ENCODE measurements around the gene PTPRM. TPM values are rescaled to one million over a fixed set of nuclear protein-coding genes. Genes with fewer than 3 reads are reported as not detected.

The PTPRM gene
- total RNA-seq, 1 experiment from 2014 or later: 14.5 TPM

DNA sequence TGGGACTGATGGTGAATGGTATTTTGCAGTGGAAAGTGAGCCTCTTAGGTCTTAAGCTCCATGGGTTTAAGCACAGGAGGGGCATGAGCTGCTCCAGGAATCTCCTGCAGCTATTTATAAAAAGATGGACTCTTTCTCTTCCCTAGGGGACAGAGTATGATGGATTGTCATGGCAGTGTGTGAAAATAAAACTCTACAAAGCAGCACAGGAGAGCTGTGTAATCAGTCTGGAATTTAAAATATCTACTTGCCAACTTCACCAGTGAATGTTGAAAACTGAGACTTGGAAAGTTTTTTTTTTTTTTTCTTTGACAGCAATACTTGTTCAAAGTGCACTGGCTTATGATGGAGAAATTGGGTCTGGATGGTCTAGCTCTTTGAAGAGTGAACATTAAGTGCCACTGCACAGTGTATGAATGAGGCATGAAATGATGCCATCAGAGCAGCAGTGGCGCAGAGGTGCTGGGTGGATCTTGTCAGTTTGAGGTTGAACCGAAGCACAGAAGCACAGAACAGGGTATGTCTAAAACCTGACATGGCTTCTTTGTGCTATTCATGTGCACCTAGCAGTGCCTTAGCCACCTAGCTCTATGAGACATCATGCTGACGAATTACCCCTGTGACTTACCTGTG lies 245.4 kb downstream of the PTPRM start:
- no peak for ATAC-seq
- H3K27ac ChIP-seq (ENCODE audit: low read depth, low read length): no peak overlapping the region
- CTCF ChIA-PET: no interaction called here

DNA sequence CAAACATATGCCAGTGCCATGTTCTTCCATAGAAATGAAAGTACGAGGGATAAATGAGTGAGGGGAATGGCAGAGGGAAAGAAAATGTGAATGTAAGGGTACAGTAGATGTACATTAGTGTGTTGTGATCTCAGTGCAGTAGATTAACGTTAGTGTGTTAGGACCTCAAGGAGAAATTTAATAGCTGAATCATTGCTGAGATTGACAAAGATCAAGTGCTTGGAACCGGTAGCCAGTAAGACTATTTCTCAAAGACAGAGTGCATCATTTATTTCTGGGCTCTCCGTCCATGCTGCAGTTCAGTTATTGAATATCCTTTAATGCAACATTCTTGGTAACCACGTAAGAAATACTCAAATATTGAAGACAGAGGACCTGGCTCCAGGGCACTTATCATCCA lies 246.0 kb downstream of the PTPRM start:
- no peak overlapping the region for H3K4me2 ChIP-seq (ENCODE audit: low read length)
- ATAC-seq: no peak
- H3K4me3 ChIP-seq (replicated peaks in 1 of 2; ENCODE audit: low read depth in 1 of 2, low read length in 2 of 2): no peak overlapping the region
- H3K9me3 ChIP-seq (ENCODE audit: control insufficient read depth in 1 of 2, insufficient read depth in 1 of 2, low read depth in 1 of 2, low read length in 2 of 2): peaks cover 15 to 17% of the 10 kb centered on the region in 2 experiments; a peak in 3 of 4 replicates
- H3K4me1 ChIP-seq (ENCODE audit: control insufficient read depth in 1 of 2, insufficient read depth in 2 of 2, low read length in 2 of 2): peaks cover 2 to 8% of the 10 kb centered on the region in 2 experiments; a peak in 2 of 4 replicates
- RAD21 ChIA-PET (ENCODE audit: low non-redundant PET in 1 of 2, low total read pairs in 2 of 2, uncharacterized antibody in 2 of 2, unreplicated experiment in 2 of 2): no interaction called here
- H4K20me1 ChIP-seq (ENCODE audit: insufficient read depth): no peaks in the 10 kb centered on the region
- 0 out of 2 replicates have a peak, but pooled peaks cover 8% of the 10 kb centered on the region for H3K27me3 ChIP-seq (ENCODE audit: insufficient read depth, low read length)
- H3K27ac ChIP-seq (ENCODE audit: low read depth, low read length): no peak overlapping the region
- TF ChIP-seq ZFX (IDR thresholded peaks at IDR 0.05): no peak
- no peak for TF ChIP-seq TCF7L2 (IDR thresholded peaks at IDR 0.05; ENCODE audit: borderline replicate concordance, extremely low read depth, insufficient read depth, insufficient read length)
- no peak for TF ChIP-seq FOSL1 (IDR thresholded peaks at IDR 0.05; ENCODE audit: low read depth)
- no peak for TF ChIP-seq EZH2phosphoT487 (IDR thresholded peaks at IDR 0.05; ENCODE audit: borderline replicate concordance)
- no peak for TF ChIP-seq CEBPB (IDR thresholded peaks at IDR 0.05; ENCODE audit: low read depth)
- TF ChIP-seq YY1 (IDR thresholded peaks at IDR 0.05; ENCODE audit: extremely low read depth, insufficient replicate concordance, low read depth, low read length): no peak
- no peak for TF ChIP-seq JUND (IDR thresholded peaks at IDR 0.05)
- TF ChIP-seq, protein P1, sequence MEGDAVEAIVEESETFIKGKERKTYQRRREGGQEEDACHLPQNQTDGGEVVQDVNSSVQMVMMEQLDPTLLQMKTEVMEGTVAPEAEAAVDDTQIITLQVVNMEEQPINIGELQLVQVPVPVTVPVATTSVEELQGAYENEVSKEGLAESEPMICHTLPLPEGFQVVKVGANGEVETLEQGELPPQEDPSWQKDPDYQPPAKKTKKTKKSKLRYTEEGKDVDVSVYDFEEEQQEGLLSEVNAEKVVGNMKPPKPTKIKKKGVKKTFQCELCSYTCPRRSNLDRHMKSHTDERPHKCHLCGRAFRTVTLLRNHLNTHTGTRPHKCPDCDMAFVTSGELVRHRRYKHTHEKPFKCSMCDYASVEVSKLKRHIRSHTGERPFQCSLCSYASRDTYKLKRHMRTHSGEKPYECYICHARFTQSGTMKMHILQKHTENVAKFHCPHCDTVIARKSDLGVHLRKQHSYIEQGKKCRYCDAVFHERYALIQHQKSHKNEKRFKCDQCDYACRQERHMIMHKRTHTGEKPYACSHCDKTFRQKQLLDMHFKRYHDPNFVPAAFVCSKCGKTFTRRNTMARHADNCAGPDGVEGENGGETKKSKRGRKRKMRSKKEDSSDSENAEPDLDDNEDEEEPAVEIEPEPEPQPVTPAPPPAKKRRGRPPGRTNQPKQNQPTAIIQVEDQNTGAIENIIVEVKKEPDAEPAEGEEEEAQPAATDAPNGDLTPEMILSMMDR (IDR thresholded peaks at IDR 0.05 in 2 of 3, conservative IDR thresholded peaks at IDR 0.05 in 1 of 3; ENCODE audit: borderline replicate concordance in 1 of 3, insufficient read depth in 1 of 3, low read depth in 2 of 3, low read length in 2 of 3): no peak
- TF ChIP-seq, protein P2, sequence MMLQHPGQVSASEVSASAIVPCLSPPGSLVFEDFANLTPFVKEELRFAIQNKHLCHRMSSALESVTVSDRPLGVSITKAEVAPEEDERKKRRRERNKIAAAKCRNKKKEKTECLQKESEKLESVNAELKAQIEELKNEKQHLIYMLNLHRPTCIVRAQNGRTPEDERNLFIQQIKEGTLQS (IDR thresholded peaks at IDR 0.05): no peak
- TF ChIP-seq, protein P3, sequence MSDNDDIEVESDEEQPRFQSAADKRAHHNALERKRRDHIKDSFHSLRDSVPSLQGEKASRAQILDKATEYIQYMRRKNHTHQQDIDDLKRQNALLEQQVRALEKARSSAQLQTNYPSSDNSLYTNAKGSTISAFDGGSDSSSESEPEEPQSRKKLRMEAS (IDR thresholded peaks at IDR 0.05): no peak
- TF ChIP-seq RAD21 (IDR thresholded peaks at IDR 0.05; ENCODE audit: low read depth): no peak
- no peak for TF ChIP-seq SIN3A (IDR thresholded peaks at IDR 0.05; ENCODE audit: low read depth)
- POLR2A ChIA-PET: no interaction called here
- CTCF ChIA-PET: no interaction called here
- no peaks in the 10 kb centered on the region for H3K36me3 ChIP-seq (ENCODE audit: control insufficient read depth in 1 of 2, insufficient read depth in 2 of 2, low read length in 2 of 2)
- no peak for DNase-seq (ENCODE audit: low read depth, low spot score)
- no peaks in the 10 kb centered on the region for H3K9me2 ChIP-seq (ENCODE audit: insufficient read depth)
- intact Hi-C loops (cut with micrococcal nuclease): no loop called here
- no peak overlapping the region for H3K9ac ChIP-seq (ENCODE audit: low read length)
- no TSS peak for BruUV-seq (replicated peaks)
- no peak overlapping the region for H2AFZ ChIP-seq (ENCODE audit: low read depth, low read length, poor library complexity, severe bottlenecking)
- no peaks in the 10 kb centered on the region for H3K79me2 ChIP-seq (ENCODE audit: insufficient read depth, low read length)

More for the DNA sequence above, 245.4 kb downstream of the PTPRM start:
- intact Hi-C loops (cut with micrococcal nuclease): no loop called here
- BruUV-seq (replicated peaks): no TSS peak
- no peak overlapping the region for H3K4me3 ChIP-seq (replicated peaks in 1 of 2; ENCODE audit: low read depth in 1 of 2, low read length in 2 of 2)
- no peak overlapping the region for H3K4me2 ChIP-seq (ENCODE audit: low read length)
- no peaks in the 10 kb centered on the region for H4K20me1 ChIP-seq (ENCODE audit: insufficient read depth)
- no peak overlapping the region for H2AFZ ChIP-seq (ENCODE audit: low read depth, low read length, poor library complexity, severe bottlenecking)
- H3K79me2 ChIP-seq (ENCODE audit: insufficient read depth, low read length): no peaks in the 10 kb centered on the region
- no peaks in the 10 kb centered on the region for H3K9me2 ChIP-seq (ENCODE audit: insufficient read depth)
- DNase-seq (ENCODE audit: low read depth, low spot score): no peak
- ChIA-PET POLR2A (no interaction called here), RAD21 (ENCODE audit: low non-redundant PET in 1 of 2, low total read pairs in 2 of 2, uncharacterized antibody in 2 of 2, unreplicated experiment in 2 of 2) (no interaction called here)
- no peak overlapping the region for H3K9ac ChIP-seq (ENCODE audit: low read length)
- H3K9me3 ChIP-seq (ENCODE audit: control insufficient read depth in 1 of 2, insufficient read depth in 1 of 2, low read depth in 1 of 2, low read length in 2 of 2): peaks cover 15 to 17% of the 10 kb centered on the region in 2 experiments; a peak in 3 of 4 replicates
- TF ChIP-seq ZFX (IDR thresholded peaks at IDR 0.05): no peak
- TF ChIP-seq SP1 (IDR thresholded peaks at IDR 0.05; ENCODE audit: low read depth): no peak
- TF ChIP-seq CBX3 (IDR thresholded peaks at IDR 0.05; ENCODE audit: low read depth): no peak
- TF ChIP-seq CEBPB (IDR thresholded peaks at IDR 0.05; ENCODE audit: low read depth): no peak
- H3K36me3 ChIP-seq (ENCODE audit: control insufficient read depth in 1 of 2, insufficient read depth in 2 of 2, low read length in 2 of 2): no peaks in the 10 kb centered on the region
- peaks cover 2 to 8% of the 10 kb centered on the region in 2 experiments; a peak in 2 of 4 replicates for H3K4me1 ChIP-seq (ENCODE audit: control insufficient read depth in 1 of 2, insufficient read depth in 2 of 2, low read length in 2 of 2)
- H3K27me3 ChIP-seq (ENCODE audit: insufficient read depth, low read length): 0 out of 2 replicates have a peak, but pooled peaks cover 8% of the 10 kb centered on the region

All from HCT116 (cell line).